Measurements from ENCODE around the gene ASB16. TPM values are rescaled to one million over a fixed set of nuclear protein-coding genes. Genes with fewer than 3 reads are reported as not detected.

Gene ASB16
- total and polyA plus RNA-seq, 4 donors = 0.11 to 3.1 (median 1.4) TPM; not detected in 1

GRCh38 chr17:44221084-44221861 is 50.8 kb downstream of the ASB16 start:
- peaks cover 20% of the 10 kb centered on the region for H3K36me3 ChIP-seq (ENCODE audit: control insufficient read depth, insufficient read depth, low read length)
- under 1% methylated on average over 48 of the region's 54 CpGs for WGBS (ENCODE audit: insufficient coverage)
- DNase-seq (ENCODE audit: low read depth in 4 of 6, low spot score in 6 of 6) = peak in 3 of 6 donors; percentile 76 to 96 (median 95)
- H3K9me3 ChIP-seq (ENCODE audit: control insufficient read depth, insufficient read depth, low read length) = no peaks in the 10 kb centered on the region
- H3K4me3 ChIP-seq (ENCODE audit: low read depth, low read length) = peak overlapping the region; percentile 81
- H3K27me3 ChIP-seq (ENCODE audit: control insufficient read depth, insufficient read depth, low read length) = no peaks in the 10 kb centered on the region
- peak overlapping the region; percentile 96 for H3K27ac ChIP-seq (ENCODE audit: low read depth, low read length)
- H3K4me1 ChIP-seq (ENCODE audit: control insufficient read depth, insufficient read depth, low read length) = peaks cover 42% of the 10 kb centered on the region

- Histone ChIP-seq H3K27me3 (ENCODE audit: control insufficient read depth, insufficient read depth, low read length) (no peaks in the 10 kb centered on the region), H3K4me1 (ENCODE audit: control insufficient read depth, insufficient read depth, low read length) (peaks cover 42% of the 10 kb centered on the region), H3K4me3 (ENCODE audit: low read depth, low read length) (peak overlapping the region; percentile 81), H3K36me3 (ENCODE audit: control insufficient read depth, insufficient read depth, low read length) (peaks cover 15% of the 10 kb centered on the region), H3K9me3 (ENCODE audit: control insufficient read depth, insufficient read depth, low read length) (no peaks in the 10 kb centered on the region), H3K27ac (ENCODE audit: low read depth, low read length) (peak overlapping the region; percentile 96)
- no peak for DNase-seq (ENCODE audit: low read depth in 4 of 6, low spot score in 6 of 6)
- 0% methylated on average over 10 of the region's 17 CpGs for WGBS (ENCODE audit: insufficient coverage)
Measured at GRCh38 chr17:44221862-44222111, 51.3 kb downstream of the ASB16 start.

GRCh38 chr17:44222112-44222869 is 51.8 kb downstream of the ASB16 start:
- Histone ChIP-seq H3K4me1 (ENCODE audit: control insufficient read depth, insufficient read depth, low read length) (peaks cover 39% of the 10 kb centered on the region), H3K27me3 (ENCODE audit: control insufficient read depth, insufficient read depth, low read length) (no peaks in the 10 kb centered on the region), H3K27ac (ENCODE audit: low read depth, low read length) (peak overlapping the region; percentile 96), H3K4me3 (ENCODE audit: low read depth, low read length) (peak overlapping the region; percentile 81), H3K9me3 (ENCODE audit: control insufficient read depth, insufficient read depth, low read length) (no peaks in the 10 kb centered on the region), H3K36me3 (ENCODE audit: control insufficient read depth, insufficient read depth, low read length) (peaks cover 10% of the 10 kb centered on the region)
- 0% methylated on average over 35 of the region's 36 CpGs for WGBS (ENCODE audit: insufficient coverage)
- DNase-seq (ENCODE audit: low read depth in 4 of 6, low spot score in 6 of 6) = peak in 3 of 6 donors; percentile 84 to 97 (median 93)

- Histone ChIP-seq H3K27ac (ENCODE audit: low read depth, low read length) (no peak overlapping the region), H3K9me3 (ENCODE audit: control insufficient read depth, insufficient read depth, low read length) (no peaks in the 10 kb centered on the region), H3K36me3 (ENCODE audit: control insufficient read depth, insufficient read depth, low read length) (no peaks in the 10 kb centered on the region), H3K4me1 (ENCODE audit: control insufficient read depth, insufficient read depth, low read length) (peaks cover 30% of the 10 kb centered on the region), H3K27me3 (ENCODE audit: control insufficient read depth, insufficient read depth, low read length) (no peaks in the 10 kb centered on the region), H3K4me3 (ENCODE audit: low read depth, low read length) (no peak overlapping the region)
- 31% methylated on average over 4 of the region's 7 CpGs for WGBS (ENCODE audit: insufficient coverage)
- DNase-seq (ENCODE audit: low read depth in 4 of 6, low spot score in 6 of 6) = peak in 2 of 6 donors; percentile 38 to 90
Measured at GRCh38 chr17:44223541-44224071, 53.1 kb downstream of the ASB16 start.

Small RNA genes lying within 50 kb of the gene (small RNA-seq; reads per million reads assigned to genes)
- gene MIR6782 (ENCODE audit: low replicate concordance) (not detected), gene RNU6-131P (ENCODE audit: low replicate concordance) (not detected)

Other genes with a start within 250 kb of the ASB16 start
- gene PPY, start 228.2 kb upstream of the ASB16 start, total RNA-seq = not detected
- not detected for gene PPY, start 228.2 kb upstream of the ASB16 start, polyA plus RNA-seq (ENCODE audit: insufficient read length in 2 of 2)
- gene PYY, start 216.8 kb upstream of the ASB16 start, total RNA-seq = not detected
- gene PYY, start 216.8 kb upstream of the ASB16 start, polyA plus RNA-seq (ENCODE audit: insufficient read length in 2 of 2) = under 1 TPM in 1 of 2 donors, not detected in 1; 0.68 TPM
- gene NAGS, start 166.1 kb upstream of the ASB16 start, total RNA-seq = 1 to 10 TPM; 1.6 to 3.5 TPM
- gene NAGS, start 166.1 kb upstream of the ASB16 start, polyA plus RNA-seq (ENCODE audit: insufficient read length in 2 of 2) = 1 to 10 TPM; 1.4 to 2.0 TPM
- 10 to 100 TPM; 26.4 to 47.4 TPM for gene TMEM101, start 155.7 kb upstream of the ASB16 start, total RNA-seq
- gene TMEM101, start 155.7 kb upstream of the ASB16 start, polyA plus RNA-seq (ENCODE audit: insufficient read length in 2 of 2) = 10 to 100 TPM; 21.1 to 29.7 TPM
- 10 to 100 TPM; 22.2 to 24.4 TPM for gene LSM12, start 104.0 kb upstream of the ASB16 start, total RNA-seq
- 10 to 100 TPM; 41.8 to 48.0 TPM for gene LSM12, start 104.0 kb upstream of the ASB16 start, polyA plus RNA-seq (ENCODE audit: insufficient read length in 2 of 2)
- gene G6PC3, start 100.0 kb upstream of the ASB16 start, total RNA-seq = 10 to 100 TPM; 31.0 to 56.9 TPM
- gene G6PC3, start 100.0 kb upstream of the ASB16 start, polyA plus RNA-seq (ENCODE audit: insufficient read length in 2 of 2) = 100 to 1,000 TPM; 125 to 128 TPM
- gene HDAC5, start 47.1 kb upstream of the ASB16 start, total RNA-seq = 10 to 100 TPM; 32.1 to 43.7 TPM
- gene HDAC5, start 47.1 kb upstream of the ASB16 start, polyA plus RNA-seq (ENCODE audit: insufficient read length in 2 of 2) = 10 to 100 TPM; 64.2 to 68.8 TPM
- 1 to 10 TPM in 1 of 2 donors, under 1 TPM in 1; 0.79 to 2.3 TPM for gene HROB, start 28.8 kb upstream of the ASB16 start, total RNA-seq
- gene HROB, start 28.8 kb upstream of the ASB16 start, polyA plus RNA-seq (ENCODE audit: insufficient read length in 2 of 2) = 1 to 10 TPM; 3.1 to 4.8 TPM
- gene TMUB2, start 16.3 kb downstream of the ASB16 start, total RNA-seq = 10 to 100 TPM; 27.2 to 39.8 TPM
- 10 to 100 TPM; 40.8 to 54.8 TPM for gene TMUB2, start 16.3 kb downstream of the ASB16 start, polyA plus RNA-seq (ENCODE audit: insufficient read length in 2 of 2)
- gene ATXN7L3, start 29.2 kb downstream of the ASB16 start, total RNA-seq = 10 to 100 TPM; 41.9 to 47.4 TPM
- 100 to 1,000 TPM; 109 to 118 TPM for gene ATXN7L3, start 29.2 kb downstream of the ASB16 start, polyA plus RNA-seq (ENCODE audit: insufficient read length in 2 of 2)
- 100 to 1,000 TPM in 1 of 2 donors, 10 to 100 TPM in 1; 48.6 to 101 TPM for gene UBTF, start 49.0 kb downstream of the ASB16 start, total RNA-seq
- gene UBTF, start 49.0 kb downstream of the ASB16 start, polyA plus RNA-seq (ENCODE audit: insufficient read length in 2 of 2) = 100 to 1,000 TPM; 123 to 127 TPM
- gene SLC4A1, start 97.4 kb downstream of the ASB16 start, total RNA-seq = 10 to 100 TPM; 13.7 to 34.6 TPM
- gene SLC4A1, start 97.4 kb downstream of the ASB16 start, polyA plus RNA-seq (ENCODE audit: insufficient read length in 2 of 2) = 1 to 10 TPM; 3.9 to 4.1 TPM
- gene RUNDC3A, start 137.9 kb downstream of the ASB16 start, total RNA-seq = 10 to 100 TPM; 44.0 to 54.4 TPM
- 100 to 1,000 TPM; 169 to 173 TPM for gene RUNDC3A, start 137.9 kb downstream of the ASB16 start, polyA plus RNA-seq (ENCODE audit: insufficient read length in 2 of 2)
- 10 to 100 TPM; 59.9 to 84.8 TPM for gene SLC25A39, start 154.1 kb downstream of the ASB16 start, total RNA-seq
- gene SLC25A39, start 154.1 kb downstream of the ASB16 start, polyA plus RNA-seq (ENCODE audit: insufficient read length in 2 of 2) = 100 to 1,000 TPM; 120 to 128 TPM
- 100 to 1,000 TPM; 106 to 146 TPM for gene GRN, start 174.6 kb downstream of the ASB16 start, total RNA-seq
- gene GRN, start 174.6 kb downstream of the ASB16 start, polyA plus RNA-seq (ENCODE audit: insufficient read length in 2 of 2) = 100 to 1,000 TPM; 119 to 146 TPM
- gene FAM171A2, start 193.1 kb downstream of the ASB16 start, total RNA-seq = 10 to 100 TPM; 12.1 to 41.6 TPM
- 100 to 1,000 TPM; 110 to 120 TPM for gene FAM171A2, start 193.1 kb downstream of the ASB16 start, polyA plus RNA-seq (ENCODE audit: insufficient read length in 2 of 2)
- gene ITGA2B, start 218.9 kb downstream of the ASB16 start, total RNA-seq = 1 to 10 TPM; 5.4 to 5.6 TPM
- gene ITGA2B, start 218.9 kb downstream of the ASB16 start, polyA plus RNA-seq (ENCODE audit: insufficient read length in 2 of 2) = 10 to 100 TPM in 1 of 2 donors, 1 to 10 TPM in 1; 3.9 to 10.2 TPM